HL-60 (cell line): Measurements from ENCODE around the gene ADGRE1.

Source experiments
- GABPA ChIP-seq: IDR thresholded peaks from 2 replicates; pipeline ENCODE4 v1.6.1; 2012; ENCODE audit warnings: low read depth
- POLR2AphosphoS5 ChIP-seq: IDR thresholded peaks from 2 replicates; pipeline ENCODE4 v1.6.1; 2012; ENCODE audit warnings: low read depth
- REST ChIP-seq: IDR thresholded peaks from 2 replicates; pipeline ENCODE4 v1.6.1; 2012; ENCODE audit warnings: low read depth; ENCODE audit not compliant: insufficient replicate concordance
- TF ChIP-seq, protein P1 (sequence below): IDR thresholded peaks from one replicate; pipeline ENCODE4 v1.5.1; 2011; ENCODE audit warnings: low read length, control low read depth, inconsistent platforms; ENCODE audit not compliant: insufficient read depth

DNA sequence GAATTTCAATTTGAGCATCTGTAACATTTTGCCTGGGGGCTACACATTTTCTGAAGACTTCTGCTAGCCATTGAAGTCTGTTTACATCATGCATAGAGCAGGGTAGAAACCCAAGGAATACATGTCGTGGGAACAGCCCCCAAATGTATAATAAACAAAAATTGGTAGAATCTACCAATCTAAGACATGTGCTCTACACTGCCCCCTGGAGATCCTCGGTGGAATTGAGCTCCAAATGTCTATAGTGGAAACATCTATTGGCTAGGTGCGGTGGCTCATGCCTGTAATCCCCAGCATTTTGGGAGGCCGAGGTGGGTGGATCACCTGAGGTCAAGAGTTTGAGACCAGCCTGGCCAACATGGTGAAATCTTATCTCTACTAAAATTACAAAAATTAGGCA, 76.6 kb downstream of the ADGRE1 start:
- TF ChIP-seq, protein P1, sequence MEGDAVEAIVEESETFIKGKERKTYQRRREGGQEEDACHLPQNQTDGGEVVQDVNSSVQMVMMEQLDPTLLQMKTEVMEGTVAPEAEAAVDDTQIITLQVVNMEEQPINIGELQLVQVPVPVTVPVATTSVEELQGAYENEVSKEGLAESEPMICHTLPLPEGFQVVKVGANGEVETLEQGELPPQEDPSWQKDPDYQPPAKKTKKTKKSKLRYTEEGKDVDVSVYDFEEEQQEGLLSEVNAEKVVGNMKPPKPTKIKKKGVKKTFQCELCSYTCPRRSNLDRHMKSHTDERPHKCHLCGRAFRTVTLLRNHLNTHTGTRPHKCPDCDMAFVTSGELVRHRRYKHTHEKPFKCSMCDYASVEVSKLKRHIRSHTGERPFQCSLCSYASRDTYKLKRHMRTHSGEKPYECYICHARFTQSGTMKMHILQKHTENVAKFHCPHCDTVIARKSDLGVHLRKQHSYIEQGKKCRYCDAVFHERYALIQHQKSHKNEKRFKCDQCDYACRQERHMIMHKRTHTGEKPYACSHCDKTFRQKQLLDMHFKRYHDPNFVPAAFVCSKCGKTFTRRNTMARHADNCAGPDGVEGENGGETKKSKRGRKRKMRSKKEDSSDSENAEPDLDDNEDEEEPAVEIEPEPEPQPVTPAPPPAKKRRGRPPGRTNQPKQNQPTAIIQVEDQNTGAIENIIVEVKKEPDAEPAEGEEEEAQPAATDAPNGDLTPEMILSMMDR, result no peak
- TF ChIP-seq REST, result no peak
- no peak for TF ChIP-seq POLR2AphosphoS5
- TF ChIP-seq GABPA, result no peak
